ENCODE results near the gene ASB16.

The ASB16 gene

DNA sequence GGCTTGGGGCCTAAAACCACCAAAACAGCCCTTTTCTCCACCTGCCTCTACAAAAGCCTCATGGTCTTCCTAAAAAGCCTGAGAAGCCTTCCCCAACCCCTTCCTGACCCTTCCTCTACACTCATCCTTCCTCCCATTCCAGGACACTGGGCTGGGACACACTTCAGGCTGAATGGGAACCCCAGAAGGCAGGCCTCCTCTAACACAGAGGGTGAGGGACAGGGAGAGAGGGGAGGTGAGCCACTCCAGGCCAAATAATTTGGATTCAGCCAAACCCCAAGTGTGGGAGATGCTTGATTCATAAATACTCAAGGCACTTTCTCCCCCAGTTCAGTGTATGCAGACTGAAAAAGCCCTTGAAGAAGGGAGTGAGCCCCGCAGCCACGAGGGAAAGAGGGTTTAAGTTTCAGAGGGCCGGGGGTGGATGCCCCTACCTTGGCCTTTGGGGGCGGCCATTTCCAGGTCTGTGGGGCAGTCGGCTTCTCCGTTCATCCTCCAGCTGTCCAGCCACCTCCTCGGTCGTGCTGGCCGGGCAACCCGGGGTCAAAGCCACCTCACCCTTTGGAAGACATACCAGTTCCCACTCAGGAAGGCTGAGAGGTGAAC is 47.3 kb downstream of the ASB16 start:
- TF ChIP-seq SUZ12 (IDR thresholded peaks at IDR 0.05; ENCODE audit: extremely low read depth, insufficient read depth, insufficient read length) (no peak), YY1 (IDR thresholded peaks at IDR 0.05; ENCODE audit: insufficient read depth, insufficient read length) (no peak), ZNF274 (IDR thresholded peaks at IDR 0.05; ENCODE audit: low read depth, low read length) (no peak)
- H3K4me1 ChIP-seq (ENCODE audit: insufficient read depth, insufficient read length), result peaks cover 8% of the 10 kb centered on the region
- H3K36me3 ChIP-seq (ENCODE audit: insufficient read depth, insufficient read length, low read length), result peaks cover 54% of the 10 kb centered on the region
- peak overlapping the region; percentile 73 for H3K4me3 ChIP-seq (ENCODE audit: insufficient read length, low read depth)
- no peak for DNase-seq (ENCODE audit: low read depth, low spot score)
- H3K9me3 ChIP-seq (ENCODE audit: insufficient read depth, low read length), result peaks cover 7% of the 10 kb centered on the region; the same call in 1 of the 2 replicates
- no peaks in the 10 kb centered on the region for H3K27me3 ChIP-seq (ENCODE audit: insufficient read depth, insufficient read length)
- H3K9ac ChIP-seq (ENCODE audit: insufficient read length, low read depth), result peak overlapping the region; percentile 94

DNA sequence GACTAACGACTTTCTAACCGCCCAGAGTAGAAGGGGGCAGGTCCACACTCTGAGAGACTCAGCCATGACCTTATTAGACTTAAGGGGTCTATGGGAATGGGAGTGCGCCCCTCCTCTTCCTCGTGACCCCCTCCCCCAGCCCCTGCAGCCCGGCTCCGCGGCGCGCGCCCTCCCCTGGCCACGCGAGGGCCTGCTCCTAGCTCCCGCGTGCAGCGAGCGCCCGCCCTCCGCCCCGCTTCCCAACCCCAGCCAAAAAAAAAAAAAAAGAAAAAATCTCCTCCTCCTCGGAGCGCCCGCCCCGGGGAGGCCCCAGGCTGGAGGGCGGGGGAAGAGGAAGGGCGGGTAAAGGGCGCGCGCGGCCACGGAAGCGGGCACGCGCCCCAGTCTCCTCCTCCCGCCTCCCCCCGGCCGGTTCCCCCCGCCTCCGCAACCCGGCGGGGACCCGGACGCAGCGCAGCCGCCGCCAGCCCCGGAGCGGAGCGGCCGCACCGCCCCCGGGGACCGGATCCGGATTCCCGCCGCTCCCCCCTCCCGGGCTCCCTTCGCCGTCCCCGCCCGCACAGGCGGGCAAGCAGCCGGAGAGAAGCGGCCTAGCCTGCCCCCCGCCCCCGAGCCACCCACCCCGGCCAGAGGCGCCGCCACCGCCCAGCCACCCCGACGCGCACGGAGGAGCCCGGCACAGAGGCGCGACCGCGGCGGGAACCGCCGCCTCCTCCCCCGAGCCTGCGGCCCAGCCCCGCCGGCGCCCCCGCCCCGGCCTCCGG is 48.0 kb downstream of the ASB16 start:
- Histone ChIP-seq H3K9me3 (ENCODE audit: insufficient read depth, low read length) (peaks cover 7% of the 10 kb centered on the region; the same call in 1 of the 2 replicates), H3K27me3 (ENCODE audit: insufficient read depth, insufficient read length) (no peaks in the 10 kb centered on the region), H3K4me3 (ENCODE audit: insufficient read length, low read depth) (peak overlapping the region; percentile 83), H3K36me3 (ENCODE audit: insufficient read depth, insufficient read length, low read length) (peaks cover 47% of the 10 kb centered on the region), H3K4me1 (ENCODE audit: insufficient read depth, insufficient read length) (peaks cover 6% of the 10 kb centered on the region), H3K9ac (ENCODE audit: insufficient read length, low read depth) (peak overlapping the region; percentile 96)
- TF ChIP-seq SUZ12 (IDR thresholded peaks at IDR 0.05; ENCODE audit: extremely low read depth, insufficient read depth, insufficient read length), result no peak
- no peak for TF ChIP-seq ZNF274 (IDR thresholded peaks at IDR 0.05; ENCODE audit: low read depth, low read length)
- TF ChIP-seq YY1 (IDR thresholded peaks at IDR 0.05; ENCODE audit: insufficient read depth, insufficient read length), result no peak
- DNase-seq (ENCODE audit: low read depth, low spot score), result no peak

DNA sequence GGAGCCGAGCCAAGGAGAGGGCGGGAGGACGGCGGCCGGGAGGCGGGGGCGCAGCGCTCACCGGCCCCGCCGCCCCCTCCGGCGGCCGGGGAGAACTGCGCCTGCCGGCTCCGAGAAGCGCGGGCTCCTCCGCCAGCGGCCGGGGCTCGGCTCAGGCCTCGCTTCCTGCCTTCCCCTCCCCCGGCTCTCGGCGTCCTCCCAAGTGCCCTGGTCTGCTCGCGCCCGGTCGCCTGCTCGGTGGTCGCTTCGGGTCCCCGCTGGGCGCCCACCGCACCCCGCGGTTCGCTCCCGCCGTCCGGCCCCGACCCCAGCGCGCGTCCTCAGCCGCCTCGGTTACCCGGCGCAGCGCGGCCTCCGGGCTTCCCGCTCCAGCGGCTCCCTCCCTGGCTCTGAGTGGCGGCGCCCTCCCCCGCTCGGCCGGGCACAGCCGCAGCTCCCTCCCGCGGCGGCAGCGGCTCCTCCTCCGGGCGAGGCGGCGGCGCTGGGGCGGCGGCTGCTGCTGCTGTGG is 48.7 kb downstream of the ASB16 start:
- Histone ChIP-seq H3K9ac (ENCODE audit: insufficient read length, low read depth) (peak overlapping the region; percentile 96), H3K27me3 (ENCODE audit: insufficient read depth, insufficient read length) (no peaks in the 10 kb centered on the region), H3K36me3 (ENCODE audit: insufficient read depth, insufficient read length, low read length) (peaks cover 41% of the 10 kb centered on the region), H3K4me1 (ENCODE audit: insufficient read depth, insufficient read length) (peaks cover 6% of the 10 kb centered on the region), H3K4me3 (ENCODE audit: insufficient read length, low read depth) (peak overlapping the region; percentile 83), H3K9me3 (ENCODE audit: insufficient read depth, low read length) (peaks cover 7% of the 10 kb centered on the region; the same call in 1 of the 2 replicates)
- no peak for TF ChIP-seq YY1 (IDR thresholded peaks at IDR 0.05; ENCODE audit: insufficient read depth, insufficient read length)
- TF ChIP-seq ZNF274 (IDR thresholded peaks at IDR 0.05; ENCODE audit: low read depth, low read length), result no peak
- TF ChIP-seq SUZ12 (IDR thresholded peaks at IDR 0.05; ENCODE audit: extremely low read depth, insufficient read depth, insufficient read length), result no peak
- DNase-seq (ENCODE audit: low read depth, low spot score), result no peak

DNA sequence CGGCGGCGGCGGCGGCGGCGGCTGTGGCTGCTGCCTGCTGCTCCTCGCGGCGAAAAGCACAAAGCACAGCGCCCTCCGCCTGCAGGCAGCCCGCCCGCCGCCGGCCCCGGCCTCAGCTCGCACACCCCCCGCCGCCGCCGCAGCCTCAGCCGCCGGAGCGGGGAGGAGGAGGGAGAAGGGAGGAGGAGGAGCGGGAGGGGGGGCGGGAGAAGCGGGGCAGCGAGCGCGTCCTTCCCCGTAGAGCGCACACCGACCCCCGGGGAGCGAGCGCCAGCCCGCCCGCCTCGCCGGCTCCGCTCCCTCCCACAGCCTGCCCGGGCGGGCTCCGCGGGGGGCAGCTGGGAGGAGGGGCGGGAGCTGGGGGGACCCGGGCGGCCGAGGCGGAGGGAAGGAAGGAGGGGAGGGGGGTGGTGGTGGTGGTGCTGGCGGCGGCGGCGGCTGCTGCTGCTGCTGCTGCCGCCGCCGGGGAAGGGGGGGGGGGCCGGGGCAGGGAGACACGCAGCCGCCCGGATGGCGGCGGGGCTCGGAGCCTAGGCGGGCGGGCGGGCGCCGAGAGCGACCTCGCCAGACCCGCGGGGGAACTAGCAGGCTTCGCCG is 49.2 kb downstream of the ASB16 start, which contains the start of gene UBTF:
Gene UBTF (minus strand): TSS at position 60 of the 597 bp plus-strand sequence. CDS start 1,446 bp downstream, outside the sequence.
- peaks cover 35% of the 10 kb centered on the region for H3K36me3 ChIP-seq (ENCODE audit: insufficient read depth, insufficient read length, low read length)
- TF ChIP-seq YY1 (IDR thresholded peaks at IDR 0.05; ENCODE audit: insufficient read depth, insufficient read length) (no peak), SUZ12 (IDR thresholded peaks at IDR 0.05; ENCODE audit: extremely low read depth, insufficient read depth, insufficient read length) (no peak), ZNF274 (IDR thresholded peaks at IDR 0.05; ENCODE audit: low read depth, low read length) (no peak)
- no peak for DNase-seq (ENCODE audit: low read depth, low spot score)
- H3K9me3 ChIP-seq (ENCODE audit: insufficient read depth, low read length), result 0 out of 2 replicates have a peak, but pooled peaks cover 3% of the 10 kb centered on the region
- peak within 1 kb of the TSS; percentile 86 for H3K4me3 ChIP-seq (ENCODE audit: insufficient read length, low read depth)
- H3K9ac ChIP-seq (ENCODE audit: insufficient read length, low read depth), result peak within 1 kb of the TSS; percentile 98
- no peaks in the 10 kb centered on the region for H3K27me3 ChIP-seq (ENCODE audit: insufficient read depth, insufficient read length)
- H3K4me1 ChIP-seq (ENCODE audit: insufficient read depth, insufficient read length), result peaks cover 6% of the 10 kb centered on the region

DNA sequence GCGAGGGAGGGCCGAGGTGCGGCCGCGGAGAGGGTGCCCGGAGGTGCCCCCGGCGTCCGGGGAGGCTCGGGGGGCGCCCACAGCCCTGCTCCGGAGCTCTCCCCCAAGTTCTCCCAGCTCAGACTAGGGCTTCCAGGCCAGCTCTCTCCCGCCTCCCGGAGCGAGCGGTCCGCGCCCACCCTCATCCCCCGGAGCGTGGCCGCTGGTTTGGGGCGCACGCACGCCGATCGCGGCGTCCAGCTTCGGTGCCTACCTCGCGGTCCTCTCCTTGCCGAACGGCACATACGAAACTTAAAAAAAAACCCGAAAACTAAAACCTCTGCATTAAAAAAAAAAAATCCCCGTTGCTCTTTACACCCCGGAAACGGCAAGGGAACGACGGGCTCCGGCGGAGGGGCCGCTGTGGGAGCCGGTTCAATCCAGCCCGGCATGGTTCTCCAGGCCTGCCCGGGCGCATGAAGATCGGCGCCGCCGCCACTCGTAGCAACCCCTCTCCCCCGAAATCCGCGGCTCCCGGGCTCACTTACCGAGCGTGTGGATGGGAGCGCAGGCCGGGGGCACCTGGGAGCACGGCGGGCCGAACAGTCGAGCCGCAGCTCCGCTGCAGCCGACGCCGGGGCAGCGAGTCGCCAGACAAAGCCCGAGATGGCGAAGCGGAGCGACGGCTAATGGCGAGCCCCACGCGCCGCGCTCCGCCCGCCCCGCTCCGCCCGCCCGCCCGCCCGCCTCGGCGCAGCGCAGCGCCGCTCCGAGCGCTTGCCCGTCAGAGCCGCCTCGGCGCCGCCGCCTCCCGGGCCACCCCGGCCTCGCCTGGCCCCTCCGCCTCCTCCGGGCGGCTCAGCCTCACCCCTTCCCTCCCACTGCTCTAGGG is 49.9 kb downstream of the ASB16 start:
- no peak for TF ChIP-seq YY1 (IDR thresholded peaks at IDR 0.05; ENCODE audit: insufficient read depth, insufficient read length)
- no peak for TF ChIP-seq SUZ12 (IDR thresholded peaks at IDR 0.05; ENCODE audit: extremely low read depth, insufficient read depth, insufficient read length)
- TF ChIP-seq ZNF274 (IDR thresholded peaks at IDR 0.05; ENCODE audit: low read depth, low read length), result no peak
- Histone ChIP-seq H3K9ac (ENCODE audit: insufficient read length, low read depth) (peak overlapping the region; percentile 98), H3K4me3 (ENCODE audit: insufficient read length, low read depth) (peak overlapping the region; percentile 86), H3K27me3 (ENCODE audit: insufficient read depth, insufficient read length) (no peaks in the 10 kb centered on the region), H3K9me3 (ENCODE audit: insufficient read depth, low read length) (no peaks in the 10 kb centered on the region), H3K4me1 (ENCODE audit: insufficient read depth, insufficient read length) (peaks cover 6% of the 10 kb centered on the region), H3K36me3 (ENCODE audit: insufficient read depth, insufficient read length, low read length) (peaks cover 28% of the 10 kb centered on the region)
- DNase-seq (ENCODE audit: low read depth, low spot score), result no peak

DNA sequence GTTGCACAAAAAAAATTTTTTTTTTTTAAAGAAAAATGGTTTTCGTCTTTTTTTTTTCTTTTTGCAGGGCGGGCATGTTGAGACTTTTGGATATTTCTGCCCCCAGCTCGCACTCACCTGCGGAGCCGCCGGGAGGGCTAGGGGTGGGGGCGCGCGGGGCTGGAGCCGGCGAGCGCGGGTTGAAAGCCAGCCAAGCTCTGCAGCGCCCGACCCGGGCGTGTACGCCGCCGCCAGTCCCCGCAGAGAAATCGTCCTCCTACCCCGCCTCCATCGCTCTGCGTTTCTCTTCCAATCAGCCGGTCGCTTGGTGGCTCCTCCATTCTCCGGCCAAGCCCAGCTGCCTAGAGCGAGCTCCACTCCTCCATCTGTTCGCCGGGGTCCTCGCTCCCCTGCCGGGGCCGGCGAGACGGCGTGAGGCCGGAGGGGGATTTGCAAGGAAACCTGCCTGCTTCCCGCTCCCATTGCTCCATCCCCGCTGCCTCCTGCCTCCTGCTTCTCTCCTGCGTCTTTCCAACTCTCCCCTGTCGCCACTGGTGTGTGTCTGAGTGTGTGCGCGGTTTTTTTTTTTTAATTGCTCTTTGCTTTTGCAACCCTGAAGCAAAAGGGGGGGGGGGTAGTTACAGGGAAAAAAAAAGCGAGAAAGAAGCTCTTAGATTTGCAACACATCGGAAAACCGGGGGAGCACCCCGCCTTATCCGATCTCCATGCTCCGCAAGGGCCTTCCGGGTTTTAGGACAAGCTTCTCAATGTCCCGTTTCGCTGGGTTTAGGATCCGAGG is 50.8 kb downstream of the ASB16 start:
- peak overlapping the region; percentile 86 for H3K4me3 ChIP-seq (ENCODE audit: insufficient read length, low read depth)

More for the DNA sequence above, 50.8 kb downstream of the ASB16 start:
- peaks cover 20% of the 10 kb centered on the region for H3K36me3 ChIP-seq (ENCODE audit: insufficient read depth, insufficient read length, low read length)
- no peak for TF ChIP-seq YY1 (IDR thresholded peaks at IDR 0.05; ENCODE audit: insufficient read depth, insufficient read length)
- H3K9ac ChIP-seq (ENCODE audit: insufficient read length, low read depth), result peak overlapping the region; percentile 98
- no peaks in the 10 kb centered on the region for H3K27me3 ChIP-seq (ENCODE audit: insufficient read depth, insufficient read length)
- no peaks in the 10 kb centered on the region for H3K9me3 ChIP-seq (ENCODE audit: insufficient read depth, low read length)
- DNase-seq (ENCODE audit: low read depth, low spot score), result no peak
- H3K4me1 ChIP-seq (ENCODE audit: insufficient read depth, insufficient read length), result peaks cover 6% of the 10 kb centered on the region

Data from NT2/D1 (cell line).